ENCODE data around the gene AZIN2.

The AZIN2 gene

DNA sequence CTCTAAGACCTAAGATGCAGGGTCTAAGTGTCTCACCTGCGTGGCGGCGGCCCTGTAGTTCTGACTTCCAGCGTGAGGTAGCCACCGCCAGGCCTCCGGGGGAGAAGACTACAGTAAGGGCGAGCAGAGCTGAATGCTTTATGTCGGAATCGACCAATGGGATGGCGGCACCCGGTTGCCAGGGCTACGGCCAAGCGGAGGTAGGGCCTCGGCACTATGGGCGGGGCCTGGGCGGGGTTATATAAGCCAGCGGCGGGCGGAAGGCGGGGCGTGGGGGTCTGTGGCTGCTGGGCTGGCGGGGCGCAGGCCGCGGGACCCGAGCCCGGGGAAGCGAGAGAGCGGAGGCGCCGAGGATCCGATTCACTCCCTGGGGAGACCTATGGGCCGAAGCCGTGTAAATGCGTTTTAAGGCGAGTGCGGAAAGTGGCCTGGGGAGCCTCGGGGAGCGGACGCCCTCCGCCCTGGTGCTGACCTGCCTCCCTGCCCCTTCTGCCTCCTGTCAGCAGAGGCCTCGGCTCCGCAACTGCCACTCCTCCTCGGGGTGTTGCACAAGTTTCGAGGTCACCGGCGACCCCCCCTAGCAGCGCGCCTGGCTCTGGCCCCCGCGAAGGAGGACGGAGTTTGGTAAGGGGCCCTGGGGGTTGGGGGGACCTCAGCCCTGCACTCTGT is at the start of gene AZIN2:
AZIN2 (plus strand) TSS at position 269 of the 669 bp plus-strand sequence. CDS start 1,097 bp downstream, outside the sequence.
- CTCF ChIA-PET = interaction anchor here (0.8 to 3.2 kb wide), 8 partner anchors 8 to 205 kb away, joined by 3 to 13 read pairs (median 4); no protein-coding TSS in a partner anchor
- POLR2A ChIA-PET = interaction anchor here (0.6 to 1.0 kb wide), 3 partner anchors 45 to 1800 kb away, joined by 3 to 4 read pairs (median 3); no protein-coding TSS in a partner anchor
- TF ChIP-seq, protein P1, sequence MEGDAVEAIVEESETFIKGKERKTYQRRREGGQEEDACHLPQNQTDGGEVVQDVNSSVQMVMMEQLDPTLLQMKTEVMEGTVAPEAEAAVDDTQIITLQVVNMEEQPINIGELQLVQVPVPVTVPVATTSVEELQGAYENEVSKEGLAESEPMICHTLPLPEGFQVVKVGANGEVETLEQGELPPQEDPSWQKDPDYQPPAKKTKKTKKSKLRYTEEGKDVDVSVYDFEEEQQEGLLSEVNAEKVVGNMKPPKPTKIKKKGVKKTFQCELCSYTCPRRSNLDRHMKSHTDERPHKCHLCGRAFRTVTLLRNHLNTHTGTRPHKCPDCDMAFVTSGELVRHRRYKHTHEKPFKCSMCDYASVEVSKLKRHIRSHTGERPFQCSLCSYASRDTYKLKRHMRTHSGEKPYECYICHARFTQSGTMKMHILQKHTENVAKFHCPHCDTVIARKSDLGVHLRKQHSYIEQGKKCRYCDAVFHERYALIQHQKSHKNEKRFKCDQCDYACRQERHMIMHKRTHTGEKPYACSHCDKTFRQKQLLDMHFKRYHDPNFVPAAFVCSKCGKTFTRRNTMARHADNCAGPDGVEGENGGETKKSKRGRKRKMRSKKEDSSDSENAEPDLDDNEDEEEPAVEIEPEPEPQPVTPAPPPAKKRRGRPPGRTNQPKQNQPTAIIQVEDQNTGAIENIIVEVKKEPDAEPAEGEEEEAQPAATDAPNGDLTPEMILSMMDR (IDR thresholded peaks at IDR 0.05; ENCODE audit: control extremely low read depth, extremely low read depth, low read depth, missing control alignments) = no peak
- DNase-seq (ENCODE audit: extremely low spot score) = peak; percentile 96

DNA sequence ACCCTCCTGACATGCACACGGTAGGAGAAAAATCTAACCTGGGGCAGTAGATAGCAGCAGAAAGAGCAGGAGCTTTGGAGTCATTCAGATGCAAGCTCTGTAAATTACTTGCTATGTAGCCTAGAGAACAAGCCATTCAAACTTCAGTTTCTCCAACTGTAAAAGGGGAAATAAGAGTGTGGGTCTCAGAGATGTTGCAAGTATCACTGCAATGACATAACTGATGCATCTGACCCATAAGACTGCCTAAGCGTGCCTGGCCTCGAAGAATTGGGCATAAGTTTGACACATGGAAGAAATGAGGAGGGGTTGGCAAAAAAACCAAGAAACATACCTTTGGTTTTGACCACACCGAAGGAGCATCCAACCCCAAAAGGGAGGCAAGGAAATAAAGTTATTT is 49.4 kb upstream of the AZIN2 start:
- ChIA-PET POLR2A (no interaction called here), CTCF (interaction anchor here (1.2 to 2.4 kb wide), 5 partner anchors 10 to 25 kb away, joined by 3 to 11 read pairs (median 8); no protein-coding TSS in a partner anchor)
- no peak for DNase-seq (ENCODE audit: extremely low spot score)
- TF ChIP-seq, protein P1 (IDR thresholded peaks at IDR 0.05; ENCODE audit: control extremely low read depth, extremely low read depth, low read depth, missing control alignments) = no peak

DNA sequence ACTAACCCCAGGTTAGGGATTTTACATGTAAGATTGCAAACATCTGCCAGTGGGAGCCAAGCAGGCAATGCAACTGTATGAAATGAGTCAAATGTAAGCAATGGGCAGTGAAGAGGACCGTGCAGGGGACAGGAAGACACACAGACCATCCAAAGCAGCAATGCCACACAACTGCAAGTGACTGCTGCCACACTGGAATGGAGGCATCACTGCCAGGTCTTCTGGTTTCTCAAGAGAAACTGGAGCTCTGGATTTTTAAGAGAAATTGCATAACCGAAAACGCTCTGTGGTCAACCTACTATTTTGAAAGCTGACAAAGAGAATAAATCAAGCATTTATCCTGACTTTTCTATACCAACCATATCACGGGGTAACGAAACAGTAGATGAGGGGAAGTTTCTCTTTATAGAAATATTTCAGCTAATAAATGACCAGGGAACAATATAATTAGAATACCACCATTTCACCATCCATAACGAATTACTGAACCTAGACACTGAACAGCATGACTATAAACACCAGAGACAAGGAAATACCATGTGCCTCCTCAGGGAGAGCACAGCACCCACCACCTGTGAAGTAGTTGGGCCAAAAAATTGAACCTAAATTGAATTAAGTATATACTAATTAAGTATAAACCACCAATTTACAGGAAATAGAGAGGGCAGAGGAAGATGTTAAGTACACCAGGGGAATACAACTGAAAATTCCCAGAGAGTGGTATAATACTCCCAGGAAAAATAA is 48.7 kb upstream of the AZIN2 start:
- CTCF ChIA-PET = interaction anchor here (1.0 to 1.7 kb wide), 3 partner anchors 11 to 99 kb away, joined by 4 to 5 read pairs (median 4); no protein-coding TSS in a partner anchor
- no peak for DNase-seq (ENCODE audit: extremely low spot score)
- TF ChIP-seq, protein P1 (IDR thresholded peaks at IDR 0.05; ENCODE audit: control extremely low read depth, extremely low read depth, low read depth, missing control alignments) = no peak
- POLR2A ChIA-PET = no interaction called here

DNA sequence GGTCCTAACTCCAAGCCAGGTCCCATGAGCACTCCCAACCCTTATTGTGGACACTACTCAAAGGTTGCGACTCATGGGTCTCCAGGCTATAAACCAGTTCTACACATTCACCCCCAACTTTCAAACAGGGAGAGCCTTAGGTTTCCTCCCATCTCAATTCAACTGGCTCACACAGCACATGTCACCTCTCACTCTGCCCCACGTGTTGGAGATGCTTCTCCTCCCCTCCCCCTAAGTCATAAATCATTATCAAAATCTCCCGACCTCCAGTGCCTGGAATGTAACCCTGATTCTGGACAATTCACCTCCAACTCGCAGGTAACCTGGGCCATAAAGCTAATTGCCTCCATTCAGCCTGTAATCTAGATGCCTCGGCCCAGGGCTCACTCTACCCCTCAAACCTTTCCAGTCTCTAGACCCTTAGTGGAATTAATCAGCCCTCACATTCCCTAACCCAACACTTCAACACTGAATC is 44.9 kb upstream of the AZIN2 start:
- no peak for DNase-seq (ENCODE audit: extremely low spot score)
- TF ChIP-seq, protein P1 (IDR thresholded peaks at IDR 0.05; ENCODE audit: control extremely low read depth, extremely low read depth, low read depth, missing control alignments) = no peak
- ChIA-PET CTCF (interaction anchor here (1.2 to 1.9 kb wide), 4 partner anchors 10 to 101 kb away, joined by 3 to 5 read pairs (median 3); no protein-coding TSS in a partner anchor), POLR2A (no interaction called here)

DNA sequence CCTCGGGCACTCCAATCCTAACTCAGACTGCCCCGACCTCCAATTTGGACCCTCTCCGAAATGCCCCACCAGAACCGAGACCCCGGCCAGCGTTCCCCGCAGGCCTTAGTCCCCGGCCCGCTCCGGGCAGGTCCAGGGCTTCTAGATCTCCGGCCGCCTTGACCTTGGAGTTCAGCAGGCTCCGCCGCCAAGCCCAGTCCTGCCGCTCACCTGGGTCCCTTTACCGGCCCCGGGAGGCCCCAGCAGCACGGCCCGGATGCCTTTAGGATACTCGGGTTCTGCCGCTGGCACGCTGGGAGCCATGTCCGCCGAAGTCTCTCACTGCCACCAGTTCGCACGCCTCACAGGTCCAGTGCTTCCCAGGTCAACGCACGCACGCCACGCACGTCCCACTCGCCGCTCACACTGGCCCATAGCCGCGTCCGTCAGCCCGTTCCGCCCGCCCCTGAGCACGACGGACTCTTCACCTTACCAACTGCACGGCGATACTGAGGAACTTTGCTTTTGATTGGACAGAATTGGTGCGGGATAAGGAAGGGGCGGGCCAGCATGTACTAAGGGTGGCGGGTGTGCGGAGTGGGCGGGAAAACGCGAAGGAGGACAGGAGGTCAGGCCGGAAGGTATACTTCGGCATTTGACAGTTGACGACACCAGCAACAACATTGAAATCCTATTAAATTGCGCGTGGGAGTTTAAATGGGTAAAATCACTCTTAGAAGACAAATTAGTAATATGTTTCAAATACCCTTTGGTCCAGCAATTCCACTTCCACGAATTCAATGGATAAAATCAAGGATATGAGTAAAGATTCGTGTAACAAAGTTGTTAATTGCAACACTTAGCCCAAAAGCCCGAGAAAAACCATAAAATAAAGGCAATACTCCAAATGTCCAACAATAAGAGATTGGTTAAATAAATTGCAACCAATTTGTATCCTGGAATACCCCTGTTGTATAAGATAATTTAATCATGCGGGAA is 44.1 kb upstream of the AZIN2 start, which contains the start of gene AK2:
AK2 (minus strand) TSS at position 358 of the 978 bp plus-strand sequence; CDS start at position 303, 55 bp downstream.
- ChIA-PET CTCF (interaction anchor here (1.4 kb wide), 1 partner anchor 15 kb away, joined by 3 read pairs; no protein-coding TSS in a partner anchor), POLR2A (no interaction called here)
- DNase-seq (ENCODE audit: extremely low spot score) = peak; percentile 98
- TF ChIP-seq, protein P1 (IDR thresholded peaks at IDR 0.05; ENCODE audit: control extremely low read depth, extremely low read depth, low read depth, missing control alignments) = no peak
